HG03571 (cell line): ENCODE data around the gene UBP1.

ENCODE experiments used
- ATAC-seq: cut with Tn5 transposase; IDR thresholded peaks from one replicate; pipeline ENCODE4 v1.9.1; 2021; ENCODE audit not compliant: unreplicated experiment

The UBP1 gene

GRCh38 chr3:33392144-33392543 is 48.1 kb downstream of the UBP1 start:
- no peak for ATAC-seq

GRCh38 chr3:33391255-33391995 is 48.8 kb downstream of the UBP1 start:
- no peak for ATAC-seq

- ATAC-seq, result no peak
Measured at GRCh38 chr3:33389908-33390307, 50.3 kb downstream of the UBP1 start.

- ATAC-seq, result no peak
Measured at GRCh38 chr3:33388374-33389100, 51.7 kb downstream of the UBP1 start.

- ATAC-seq, result no peak
Measured at GRCh38 chr3:33386631-33387030, 53.6 kb downstream of the UBP1 start.

- no peak for ATAC-seq
Measured at GRCh38 chr3:33385423-33385822, 54.8 kb downstream of the UBP1 start.

GRCh38 chr3:33383951-33384350 is 56.3 kb downstream of the UBP1 start:
- ATAC-seq, result no peak

- no peak for ATAC-seq
Measured at GRCh38 chr3:33380653-33381052, 59.6 kb downstream of the UBP1 start.

- ATAC-seq, result no peak
Measured at GRCh38 chr3:33377931-33378330, 62.3 kb downstream of the UBP1 start.

GRCh38 chr3:33377489-33377888 is 62.7 kb downstream of the UBP1 start:
- no peak for ATAC-seq

GRCh38 chr3:33373082-33373437 is 67.1 kb downstream of the UBP1 start:
- no peak for ATAC-seq

GRCh38 chr3:33372218-33373081 is 67.8 kb downstream of the UBP1 start:
- ATAC-seq, result peak; percentile 55

- no peak for ATAC-seq
Measured at GRCh38 chr3:33364531-33365128, 75.6 kb downstream of the UBP1 start.

- no peak for ATAC-seq
Measured at GRCh38 chr3:33364060-33364459, 76.1 kb downstream of the UBP1 start.

- ATAC-seq, result no peak
Measured at GRCh38 chr3:33363113-33363800, 76.9 kb downstream of the UBP1 start.

- ATAC-seq, result no peak
Measured at GRCh38 chr3:33360136-33360825, 79.9 kb downstream of the UBP1 start.

- no peak for ATAC-seq
Measured at GRCh38 chr3:33358172-33358781, 81.9 kb downstream of the UBP1 start.

GRCh38 chr3:33355611-33356010 is 84.6 kb downstream of the UBP1 start:
- no peak for ATAC-seq

GRCh38 chr3:33339758-33340157 is 100.4 kb downstream of the UBP1 start:
- ATAC-seq, result no peak
